Osteocyte (in vitro differentiated cells): ENCODE data around the gene ACTL7A. TPM values are rescaled to one million over a fixed set of nuclear protein-coding genes. Genes with fewer than 3 reads are reported as not detected.

ENCODE experiments used
- DNase-seq: peaks from one replicate; pipeline ENCODE4 v3.0.0; 2021; ENCODE audit warnings: mixed read lengths; ENCODE audit not compliant: unreplicated experiment; ENCODE audit errors: extremely low spot score
- H3K27ac Mint-ChIP-seq: one replicate; pipeline ENCODE4 v1.8.0; 2021; ENCODE audit warnings: mild to moderate bottlenecking, mixed read lengths; ENCODE audit not compliant: unreplicated experiment
- H3K27me3 Mint-ChIP-seq: one replicate; pipeline ENCODE4 v1.8.0; 2021; ENCODE audit warnings: mixed read lengths; ENCODE audit not compliant: unreplicated experiment
- H3K36me3 Mint-ChIP-seq: one replicate; pipeline ENCODE4 v1.8.0; 2021; ENCODE audit warnings: mixed read lengths; ENCODE audit not compliant: unreplicated experiment
- H3K4me1 Mint-ChIP-seq: one replicate; pipeline ENCODE4 v1.8.0; 2021; ENCODE audit warnings: mixed read lengths; ENCODE audit not compliant: unreplicated experiment
- H3K4me3 Mint-ChIP-seq: one replicate; pipeline ENCODE4 v1.8.0; 2021; ENCODE audit warnings: mild to moderate bottlenecking, moderate library complexity, mixed read lengths; ENCODE audit not compliant: unreplicated experiment
- H3K9me3 Mint-ChIP-seq: one replicate; pipeline ENCODE4 v1.8.0; 2021; ENCODE audit warnings: mixed read lengths; ENCODE audit not compliant: unreplicated experiment
- CTCF ChIP-seq: fragments of 200-600 bp; sonication (generic); IDR thresholded peaks from 2 replicates; pipeline ENCODE4 v1.5.0; 2021; ENCODE audit warnings: antibody characterized with exemption, mild to moderate bottlenecking, moderate library complexity
- total RNA-seq: library from RNA; stranded (reverse); gene quantifications from 2 replicates; pipeline ENCODE4 v1.2.1, GENCODE V29; 2021

Gene ACTL7A
- total RNA-seq, 1 donor from 2014 or later, result not detected

DNA sequence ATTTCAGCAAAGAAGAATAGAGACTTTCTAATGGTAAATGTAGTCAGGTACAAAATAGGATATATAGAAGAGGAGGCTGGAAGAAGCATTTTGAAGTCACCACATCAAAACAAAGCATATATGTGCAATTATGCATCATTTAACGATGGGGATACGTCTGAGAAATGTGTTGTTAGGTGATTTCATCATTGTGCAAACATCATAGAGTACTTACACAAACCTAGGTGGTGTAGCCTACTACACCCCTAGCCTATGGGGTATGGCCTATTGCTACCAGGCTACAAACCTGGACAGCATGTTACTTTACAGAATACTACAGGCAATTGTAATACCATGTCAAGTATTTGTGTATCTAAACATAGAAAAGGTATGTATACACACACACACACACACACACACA, 43.4 kb downstream of the ACTL7A start:
- Mint-ChIP-seq H3K27ac (no peak overlapping the region), H3K36me3 (peaks cover 57% of the 10 kb centered on the region), H3K9me3 (no peaks in the 10 kb centered on the region), H3K4me3 (no peak overlapping the region), H3K27me3 (no peaks in the 10 kb centered on the region), H3K4me1 (no peaks in the 10 kb centered on the region)
- DNase-seq, result no peak
- TF ChIP-seq CTCF, result no peak

- TF ChIP-seq CTCF, result no peak
- no peak for DNase-seq
- Mint-ChIP-seq H3K4me3 (no peak overlapping the region), H3K4me1 (no peaks in the 10 kb centered on the region), H3K36me3 (peaks cover 51% of the 10 kb centered on the region), H3K27me3 (no peaks in the 10 kb centered on the region), H3K27ac (no peak overlapping the region), H3K9me3 (no peaks in the 10 kb centered on the region)
These were observed 48.3 kb downstream of the ACTL7A start for GRCh38 chr9:108910402-108910801.

GRCh38 chr9:108910914-108911313, 48.8 kb downstream of the ACTL7A start:
- TF ChIP-seq CTCF, result no peak
- H3K36me3 Mint-ChIP-seq, result peaks cover 54% of the 10 kb centered on the region
- no peaks in the 10 kb centered on the region for H3K4me1 Mint-ChIP-seq
- no peaks in the 10 kb centered on the region for H3K27me3 Mint-ChIP-seq
- no peak overlapping the region for H3K4me3 Mint-ChIP-seq
- DNase-seq, result no peak
- H3K27ac Mint-ChIP-seq, result no peak overlapping the region
- H3K9me3 Mint-ChIP-seq, result no peaks in the 10 kb centered on the region

GRCh38 chr9:108911820-108912219, 49.8 kb downstream of the ACTL7A start:
- DNase-seq, result no peak
- H3K36me3 Mint-ChIP-seq, result peaks cover 50% of the 10 kb centered on the region
- no peak overlapping the region for H3K4me3 Mint-ChIP-seq
- H3K27ac Mint-ChIP-seq, result no peak overlapping the region
- no peaks in the 10 kb centered on the region for H3K4me1 Mint-ChIP-seq
- TF ChIP-seq CTCF, result no peak
- H3K9me3 Mint-ChIP-seq, result no peaks in the 10 kb centered on the region
- no peaks in the 10 kb centered on the region for H3K27me3 Mint-ChIP-seq

Other genes with a start within 250 kb of the ACTL7A start
- gene ACTL7B, start 6.3 kb upstream of the ACTL7A start, total RNA-seq, result not detected in 2 replicates
- 25.7 and 26.1 TPM in 2 replicates for gene ELP1, start 71.9 kb downstream of the ACTL7A start, total RNA-seq
- gene ABITRAM, start 72.1 kb downstream of the ACTL7A start, total RNA-seq, result 8.8 and 9.0 TPM in 2 replicates
- 46.3 and 55.4 TPM in 2 replicates for gene CTNNAL1, start 151.2 kb downstream of the ACTL7A start, total RNA-seq